ENCODE measurements around the gene ALDH3A1. TPM values are rescaled to one million over a fixed set of nuclear protein-coding genes. Genes with fewer than 3 reads are reported as not detected.

The ALDH3A1 gene
- total RNA-seq, 1 experiment from 2014 or later = 0.39 TPM

DNA sequence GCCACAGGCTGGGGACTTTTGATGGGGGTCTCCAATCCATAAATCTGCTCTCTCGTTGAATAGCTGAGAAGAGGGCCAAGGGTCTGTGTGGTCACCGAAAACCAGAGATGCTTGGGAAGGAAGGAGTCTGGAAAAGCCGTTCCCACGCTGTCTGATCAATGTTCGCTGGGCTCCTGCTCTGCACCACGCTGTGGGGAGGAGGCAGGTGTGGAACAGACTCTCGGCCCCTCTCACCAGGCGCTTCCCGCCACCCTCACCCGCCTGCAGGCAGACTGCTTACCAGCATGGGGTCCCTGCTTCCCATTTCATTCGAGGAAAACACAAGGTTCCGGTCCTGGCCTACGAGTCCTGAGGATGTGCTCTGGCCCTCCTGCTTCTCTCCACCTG, 702 bp upstream of the ALDH3A1 start:
- no peak for DNase-seq
- no peaks in the 10 kb centered on the region for H3K79me1 ChIP-seq (ENCODE audit: insufficient read depth, low read depth, low read length, poor library complexity, severe bottlenecking)
- H2AFZ ChIP-seq (ENCODE audit: low read length) = no peak overlapping the region
- H3K9me3 ChIP-seq (ENCODE audit: control insufficient read depth, low read depth, low read length) = no peaks in the 10 kb centered on the region
- H3K18ac ChIP-seq (ENCODE audit: insufficient read length, low read depth, low read length) = no peak overlapping the region
- H3K27ac Mint-ChIP-seq = no peak overlapping the region
- no peak overlapping the region for H3K56ac ChIP-seq (ENCODE audit: insufficient read length, low read depth, low read length)
- no peak overlapping the region for H2BK12ac ChIP-seq (ENCODE audit: insufficient read length, low read depth, low read length)
- peaks cover 25 to 27% of the 10 kb centered on the region in 2 experiments for H3K4me1 Mint-ChIP-seq
- H4K8ac ChIP-seq (replicated peaks; ENCODE audit: insufficient read length, low read depth, low read length) = no peak overlapping the region
- H4K20me1 ChIP-seq (ENCODE audit: control insufficient read depth, insufficient read depth, insufficient read length) = no peaks in the 10 kb centered on the region
- H3K9me3 Mint-ChIP-seq = peaks cover 0 to 3% of the 10 kb centered on the region in 2 experiments; a peak in 1 of 5 replicates
- no peaks in the 10 kb centered on the region for H3K4me1 ChIP-seq (ENCODE audit: insufficient read depth, low read length)
- no peak overlapping the region for H4K5ac ChIP-seq (ENCODE audit: insufficient read length, low read depth, low read length)
- no peak overlapping the region for H2BK20ac ChIP-seq (ENCODE audit: low read depth, low read length, poor library complexity, severe bottlenecking)
- H3K4ac ChIP-seq (ENCODE audit: low read depth, low read length) = no peak overlapping the region
- H3K79me2 ChIP-seq (ENCODE audit: insufficient read depth, low read length) = no peaks in the 10 kb centered on the region
- no peak overlapping the region for H3K9ac ChIP-seq (ENCODE audit: extremely low read depth, insufficient read length, low read length)
- H3K27ac ChIP-seq (ENCODE audit: insufficient read length, low read depth, low read length) = no peak overlapping the region
- no peak overlapping the region for H3K4me2 ChIP-seq (ENCODE audit: insufficient read depth, insufficient read length, low read length)
- no peak overlapping the region for H2BK120ac ChIP-seq (ENCODE audit: low read depth, low read length, poor library complexity, severe bottlenecking)
- peaks cover 7% of the 10 kb centered on the region for H3K23me2 ChIP-seq (ENCODE audit: insufficient read length, low read depth, low read length, poor library complexity, severe bottlenecking)
- no peak overlapping the region for H2BK15ac ChIP-seq (ENCODE audit: low read depth, low read length)
- H3K23ac ChIP-seq (ENCODE audit: insufficient read length, low read depth, low read length) = no peak overlapping the region
- H3T11ph ChIP-seq (ENCODE audit: low read length) = no peak overlapping the region
- H2AK5ac ChIP-seq (ENCODE audit: insufficient read length, low read length) = no peak overlapping the region
- H3K27me3 Mint-ChIP-seq (ENCODE audit: low read depth) = peaks cover 18% of the 10 kb centered on the region
- no CpG with 5 or more reads among the region's 13 CpGs for WGBS (ENCODE audit: extremely low coverage, insufficient read length, low lambda C conversion rate)
- H3K36me3 Mint-ChIP-seq (ENCODE audit: insufficient read depth in 1 of 3, low read depth in 3 of 3) = no peaks in the 10 kb centered on the region; a peak in 1 of 7 replicates
- no peaks in the 10 kb centered on the region; the same call in 1 of the 2 replicates for H3K27me3 ChIP-seq (ENCODE audit: insufficient read depth, low read length)
- no peak overlapping the region for H4K91ac ChIP-seq (ENCODE audit: insufficient read length, low read depth, low read length)
- no peak overlapping the region for H3K14ac ChIP-seq (ENCODE audit: insufficient read depth, low read length)
- H3K4me3 Mint-ChIP-seq = no peak overlapping the region
- no peak overlapping the region for H2BK5ac ChIP-seq (ENCODE audit: insufficient read length, low read length)
- TF ChIP-seq, protein P1, sequence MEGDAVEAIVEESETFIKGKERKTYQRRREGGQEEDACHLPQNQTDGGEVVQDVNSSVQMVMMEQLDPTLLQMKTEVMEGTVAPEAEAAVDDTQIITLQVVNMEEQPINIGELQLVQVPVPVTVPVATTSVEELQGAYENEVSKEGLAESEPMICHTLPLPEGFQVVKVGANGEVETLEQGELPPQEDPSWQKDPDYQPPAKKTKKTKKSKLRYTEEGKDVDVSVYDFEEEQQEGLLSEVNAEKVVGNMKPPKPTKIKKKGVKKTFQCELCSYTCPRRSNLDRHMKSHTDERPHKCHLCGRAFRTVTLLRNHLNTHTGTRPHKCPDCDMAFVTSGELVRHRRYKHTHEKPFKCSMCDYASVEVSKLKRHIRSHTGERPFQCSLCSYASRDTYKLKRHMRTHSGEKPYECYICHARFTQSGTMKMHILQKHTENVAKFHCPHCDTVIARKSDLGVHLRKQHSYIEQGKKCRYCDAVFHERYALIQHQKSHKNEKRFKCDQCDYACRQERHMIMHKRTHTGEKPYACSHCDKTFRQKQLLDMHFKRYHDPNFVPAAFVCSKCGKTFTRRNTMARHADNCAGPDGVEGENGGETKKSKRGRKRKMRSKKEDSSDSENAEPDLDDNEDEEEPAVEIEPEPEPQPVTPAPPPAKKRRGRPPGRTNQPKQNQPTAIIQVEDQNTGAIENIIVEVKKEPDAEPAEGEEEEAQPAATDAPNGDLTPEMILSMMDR (conservative IDR thresholded peaks at IDR 0.05) = no peak
